Gastrocnemius medialis (tissue), 4 donors: ENCODE results near the gene PPCS. TPM values are rescaled to one million over a fixed set of nuclear protein-coding genes. Genes with fewer than 3 reads are reported as not detected.
"Not testable (repeated sequence)": the region's sequence is repeated elsewhere in the genome, so short reads cannot be mapped to it uniquely, and the experiment has no call there.

Experiments
- ATAC-seq, 2 donors: fragments of 150-250 bp; one replicate each; pipeline ENCODE4 v1.9.1; 2016
- DNase-seq, 2 donors: peaks; one replicate each; pipeline ENCODE4 v3.0.0-alpha.2; 2019
- H3K27ac ChIP-seq, 4 donors: fragments of 200-600 bp; sonication (generic); 1 replicate in 1 of 4; 2 replicates in 3 of 4; pipeline ENCODE4 v1.5.1; 2016 to 2018; ENCODE audit warnings: mild to moderate bottlenecking in 2 of 4, moderate library complexity in 1 of 4
- H3K27me3 ChIP-seq, 3 donors: fragments of 200-600 bp; sonication (generic) in 2 of 3; 1 replicate in 1 of 3; 2 replicates in 2 of 3; pipeline versions ENCODE4 v1.5.1 to v1.6.0; 2016 to 2019; ENCODE audit warnings: mild to moderate bottlenecking in 1 of 3, moderate library complexity in 1 of 3
- H3K36me3 ChIP-seq, 2 donors: fragments of 200-600 bp; sonication (generic) in 1 of 2; one replicate each; pipeline ENCODE4 v1.5.1; 2017 to 2018
- H3K4me1 ChIP-seq, 2 donors: fragments of 200-600 bp; sonication (generic) in 1 of 2; one replicate each; pipeline ENCODE4 v1.5.1; 2016 to 2017; ENCODE audit warnings: mild to moderate bottlenecking in 2 of 2
- H3K4me3 ChIP-seq, 4 donors: fragments of 200-600 bp; sonication (generic) in 3 of 4; 1 replicate in 1 of 4; 2 replicates in 3 of 4; pipeline ENCODE4 v1.5.1; 2016 to 2019; ENCODE audit warnings: mild to moderate bottlenecking in 2 of 4
- H3K9me3 ChIP-seq, 3 donors: fragments of 200-600 bp; sonication (generic) in 2 of 3; 1 replicate in 1 of 3; 2 replicates in 2 of 3; pipeline ENCODE4 v1.5.1; 2016 to 2019
- POLR2A ChIP-seq, 2 donors: fragments of 450-650 bp; IDR thresholded peaks; one replicate each; pipeline ENCODE4 v1.6.1; 2017; ENCODE audit warnings: antibody characterized with exemption in 2 of 2, mild to moderate bottlenecking in 2 of 2, moderate library complexity in 2 of 2
- in situ Hi-C, 4 donors: fragments of 200-750 bp; cut with MboI; loops; one replicate each; pipeline versions ENCODE4 v1.15.0 to v1.8.0; 2017; ENCODE audit warnings: low sequenced_read_pairs in 4 of 4
- intact Hi-C: fragments of 100-400 bp; cut with DNase I; formaldehyde crosslinking; loops from one replicate; pipeline ENCODE4 v1.15.1; 2023; ENCODE audit warnings: low total_unique reads
- total RNA-seq, 4 donors: library from RNA; depleted of rRNA; stranded (reverse); fragments of >200 nt; gene quantifications; one replicate each; pipeline versions ENCODE4 v1.1.0 to v1.2.3, GENCODE V29; 2016
- TF ChIP-seq, protein P1 (sequence below), 5 experiments: fragments of 450-650 bp in 3 of 5; fragments of 200-600 bp in 2 of 5; sonication (generic) in 2 of 5; IDR thresholded peaks in 4 of 5; conservative IDR thresholded peaks in 1 of 5; 1 replicate in 4 of 5; 2 replicates in 1 of 5; pipeline ENCODE4 v1.5.1; 2016 to 2019; ENCODE audit warnings: antibody characterized with exemption in 5 of 5, mild to moderate bottlenecking in 3 of 5, moderate library complexity in 3 of 5

The PPCS gene
- total RNA-seq, 4 donors from 2014 or later = 31.7 to 55.1 (median 42.1) TPM

DNA sequence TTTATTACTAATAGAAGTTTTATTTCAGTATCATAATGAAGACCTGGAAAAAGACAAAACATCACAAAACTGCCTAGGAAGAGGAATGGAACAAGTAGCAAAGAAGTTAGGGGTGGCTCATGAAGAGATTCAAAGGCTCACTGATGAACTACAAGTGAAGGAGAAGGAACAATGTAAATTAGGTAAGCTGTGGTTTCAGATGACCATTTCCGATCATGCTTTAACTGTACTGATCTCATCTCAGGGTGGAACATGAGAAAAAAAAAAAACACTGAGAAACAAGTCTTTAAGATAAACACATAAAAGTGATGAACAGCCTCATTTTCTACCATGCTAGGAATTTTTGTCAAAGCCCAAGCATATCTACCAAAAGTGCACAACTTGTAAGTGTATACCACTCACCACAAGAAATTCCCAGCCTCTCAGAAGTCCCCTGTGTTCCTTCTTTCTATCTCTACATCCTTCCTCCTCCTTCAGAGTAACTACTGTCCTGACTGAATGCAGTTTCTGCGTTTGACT is 26.4 kb downstream of the PPCS start:
- intact Hi-C loops (no loop called here), in situ Hi-C loops (no loop called here)
- Histone ChIP-seq H3K4me1 (no peaks in the 10 kb centered on the region), H3K27me3 (no peaks in the 10 kb centered on the region), H3K9me3 (no peaks in the 10 kb centered on the region), H3K4me3 (no peak overlapping the region), H3K27ac (no peak overlapping the region), H3K36me3 (no peaks in the 10 kb centered on the region)
- TF ChIP-seq, protein P1, sequence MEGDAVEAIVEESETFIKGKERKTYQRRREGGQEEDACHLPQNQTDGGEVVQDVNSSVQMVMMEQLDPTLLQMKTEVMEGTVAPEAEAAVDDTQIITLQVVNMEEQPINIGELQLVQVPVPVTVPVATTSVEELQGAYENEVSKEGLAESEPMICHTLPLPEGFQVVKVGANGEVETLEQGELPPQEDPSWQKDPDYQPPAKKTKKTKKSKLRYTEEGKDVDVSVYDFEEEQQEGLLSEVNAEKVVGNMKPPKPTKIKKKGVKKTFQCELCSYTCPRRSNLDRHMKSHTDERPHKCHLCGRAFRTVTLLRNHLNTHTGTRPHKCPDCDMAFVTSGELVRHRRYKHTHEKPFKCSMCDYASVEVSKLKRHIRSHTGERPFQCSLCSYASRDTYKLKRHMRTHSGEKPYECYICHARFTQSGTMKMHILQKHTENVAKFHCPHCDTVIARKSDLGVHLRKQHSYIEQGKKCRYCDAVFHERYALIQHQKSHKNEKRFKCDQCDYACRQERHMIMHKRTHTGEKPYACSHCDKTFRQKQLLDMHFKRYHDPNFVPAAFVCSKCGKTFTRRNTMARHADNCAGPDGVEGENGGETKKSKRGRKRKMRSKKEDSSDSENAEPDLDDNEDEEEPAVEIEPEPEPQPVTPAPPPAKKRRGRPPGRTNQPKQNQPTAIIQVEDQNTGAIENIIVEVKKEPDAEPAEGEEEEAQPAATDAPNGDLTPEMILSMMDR (IDR thresholded peaks at IDR 0.05 in 4 of 5, conservative IDR thresholded peaks at IDR 0.05 in 1 of 5) = no peak
- no peak for TF ChIP-seq POLR2A (IDR thresholded peaks at IDR 0.05)
- DNase-seq = no peak
- ATAC-seq = no peak

DNA sequence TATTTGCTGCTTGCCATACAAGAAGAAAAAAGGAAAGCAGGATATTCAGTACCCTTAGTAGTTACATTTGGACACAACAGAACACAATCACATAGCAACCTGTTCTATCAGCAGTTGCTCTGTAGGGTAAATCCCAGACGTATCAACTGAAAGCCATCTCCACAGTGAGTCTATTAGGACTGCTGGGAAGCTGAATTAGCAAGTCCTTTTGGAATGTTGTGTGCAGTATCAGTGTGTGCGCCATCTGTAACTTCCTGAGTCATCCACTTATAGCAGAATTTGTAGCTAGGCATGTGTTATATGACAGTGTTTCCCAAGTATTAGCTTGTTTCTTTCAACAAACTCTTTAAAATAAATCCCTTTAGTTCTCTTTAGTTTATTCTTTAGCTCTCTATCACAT is 28.0 kb downstream of the PPCS start:
- Histone ChIP-seq H3K27ac (no peak overlapping the region), H3K9me3 (no peaks in the 10 kb centered on the region), H3K4me1 (no peaks in the 10 kb centered on the region), H3K36me3 (no peaks in the 10 kb centered on the region), H3K4me3 (no peak overlapping the region), H3K27me3 (no peaks in the 10 kb centered on the region)
- ATAC-seq (no peak), DNase-seq (no peak)
- TF ChIP-seq, protein P1 (IDR thresholded peaks at IDR 0.05 in 4 of 5, conservative IDR thresholded peaks at IDR 0.05 in 1 of 5) = no peak
- in situ Hi-C loops = no loop called here
- intact Hi-C loops = no loop called here

DNA sequence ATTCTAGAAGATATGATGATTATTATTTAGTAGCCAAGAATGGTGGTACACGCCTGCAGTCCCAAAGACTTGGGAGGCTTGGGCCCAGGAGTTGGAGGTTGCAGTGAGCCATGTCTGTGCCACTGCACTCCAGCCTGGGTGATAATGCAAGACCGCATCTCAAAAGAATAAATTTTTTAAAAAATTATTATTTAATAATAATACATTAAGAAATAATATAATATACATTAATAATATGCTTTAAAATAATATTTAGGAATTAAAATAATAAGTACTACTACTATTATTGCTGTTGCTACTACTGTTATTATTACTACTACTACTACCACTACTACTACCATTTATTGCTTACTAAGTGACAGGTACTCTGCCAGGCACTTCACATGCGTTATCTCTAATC is 33.9 kb downstream of the PPCS start:
- TF ChIP-seq, protein P1 (IDR thresholded peaks at IDR 0.05 in 4 of 5, conservative IDR thresholded peaks at IDR 0.05 in 1 of 5) = no peak
- TF ChIP-seq POLR2A (IDR thresholded peaks at IDR 0.05) = no peak
- intact Hi-C loops (no loop called here), in situ Hi-C loops (no loop called here)
- no peaks in the 10 kb centered on the region for H3K9me3 ChIP-seq
- no peak overlapping the region for H3K4me3 ChIP-seq
- no peaks in the 10 kb centered on the region for H3K36me3 ChIP-seq
- no peak for DNase-seq
- no peak overlapping the region for H3K27ac ChIP-seq
- no peaks in the 10 kb centered on the region for H3K4me1 ChIP-seq
- no peaks in the 10 kb centered on the region for H3K27me3 ChIP-seq
- no peak for ATAC-seq

DNA sequence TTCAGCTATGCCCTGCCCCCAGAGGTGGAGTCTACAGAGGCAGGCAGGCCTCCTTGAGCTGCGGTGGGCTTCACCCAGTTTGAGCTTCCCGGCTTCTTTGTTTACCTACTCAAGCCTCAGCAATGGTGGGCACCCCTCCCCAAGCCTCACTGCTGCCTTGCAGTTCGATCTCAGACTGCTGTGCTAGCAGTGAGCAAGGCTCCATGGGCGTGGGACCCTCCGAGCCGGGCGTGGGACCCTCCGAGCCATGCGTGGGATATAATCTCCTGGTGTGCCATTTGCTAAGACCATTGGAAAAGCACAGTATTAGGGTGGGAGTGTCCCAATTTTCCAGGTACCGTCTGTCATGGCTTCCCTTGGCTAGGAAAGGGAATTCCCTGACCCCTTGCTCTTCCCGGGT is 45.7 kb downstream of the PPCS start:
- H3K27me3 ChIP-seq, ATAC-seq, H3K36me3 ChIP-seq, H3K4me3 ChIP-seq, H3K27ac ChIP-seq, H3K4me1 ChIP-seq, intact Hi-C loops, H3K9me3 ChIP-seq, in situ Hi-C loops, DNase-seq: not testable (repeated sequence)

DNA sequence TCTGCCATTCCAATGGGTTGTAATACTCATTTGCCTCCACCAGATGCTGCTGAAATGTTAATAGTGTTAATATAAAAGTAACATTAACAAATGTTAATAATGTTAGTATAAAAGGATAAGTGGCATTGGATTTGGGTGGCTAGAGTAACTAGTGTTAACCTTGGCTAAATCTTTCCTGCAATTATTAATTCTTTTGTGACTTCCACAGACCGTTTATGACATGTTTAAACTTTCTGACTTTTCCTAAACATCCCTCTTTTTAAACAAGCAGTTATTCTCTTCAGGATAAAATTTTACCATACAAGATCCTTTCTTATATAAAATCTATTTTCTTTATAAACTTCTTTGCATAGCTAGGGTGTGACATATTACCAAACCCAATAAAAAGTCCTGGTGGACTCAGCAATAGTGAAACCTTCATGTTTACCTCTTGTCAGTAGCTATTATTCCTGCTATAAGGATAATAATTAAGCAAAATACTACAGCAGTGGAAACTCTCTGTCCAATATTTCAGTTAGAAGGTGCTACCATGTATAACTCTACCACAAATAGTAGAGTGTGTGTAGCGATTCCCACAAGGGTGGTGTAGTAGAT is 48.3 kb downstream of the PPCS start:
- in situ Hi-C loops (no loop called here), intact Hi-C loops (no loop called here)
- peaks cover 0 to 13% of the 10 kb centered on the region in 2 donors for H3K36me3 ChIP-seq
- H3K4me1 ChIP-seq = no peaks in the 10 kb centered on the region
- TF ChIP-seq POLR2A (IDR thresholded peaks at IDR 0.05) = no peak
- TF ChIP-seq, protein P1 (IDR thresholded peaks at IDR 0.05 in 4 of 5, conservative IDR thresholded peaks at IDR 0.05 in 1 of 5) = no peak
- H3K27me3 ChIP-seq = peaks cover 0 to 6% (median 0%) of the 10 kb centered on the region in 3 donors
- H3K9me3 ChIP-seq = peaks cover 4 to 12% (median 5%) of the 10 kb centered on the region in 3 donors
- no peak overlapping the region for H3K4me3 ChIP-seq
- no peak for DNase-seq
- no peak overlapping the region for H3K27ac ChIP-seq
- ATAC-seq = no peak
